Activated CD8-positive, alpha-beta memory T cell treated with anti-CD3 and anti-CD28 coated beads, Interleukin-2, amount 10 ng/mL, durations not matched to agents 7 days and 5 days (primary cell): ENCODE data around the gene NF2. TPM values are rescaled to one million over a fixed set of nuclear protein-coding genes. Genes with fewer than 3 reads are reported as not detected.
A peak's percentile ranks its signal among the peaks of the same experiment; 100 is the strongest.

Experiments used
- ATAC-seq: fragments of 150-1000 bp; cut with Tn5 transposase; one replicate; pipeline ENCODE4 v1.10.0; 2021; ENCODE audit warnings: moderate library complexity
- CTCF ChIA-PET: fragments of 350-600 bp; sonication (Branson Sonifier 250); formaldehyde crosslinking; loops from one replicate; lab custom pipeline; 2021; ENCODE audit warnings: antibody characterized with exemption; lab: Charles Lee
- DNase-seq: peaks from one replicate; pipeline ENCODE4 v3.0.0-alpha.2; 2020
- H3K27ac Mint-ChIP-seq: one replicate; pipeline ENCODE4 v1.8.0; 2021; ENCODE audit warnings: mild to moderate bottlenecking, mixed read lengths
- H3K27me3 Mint-ChIP-seq: one replicate; pipeline ENCODE4 v1.8.0; 2021; ENCODE audit warnings: mixed read lengths
- H3K36me3 Mint-ChIP-seq: one replicate; pipeline ENCODE4 v1.8.0; 2021; ENCODE audit warnings: mild to moderate bottlenecking, mixed read lengths
- H3K4me1 Mint-ChIP-seq: one replicate; pipeline ENCODE4 v1.8.0; 2021; ENCODE audit warnings: mixed read lengths
- H3K4me3 Mint-ChIP-seq: one replicate; pipeline ENCODE4 v1.8.0; 2021; ENCODE audit warnings: mild to moderate bottlenecking, moderate library complexity, mixed read lengths
- H3K9me3 Mint-ChIP-seq: one replicate; pipeline ENCODE4 v1.8.0; 2022; ENCODE audit warnings: low read depth, mixed read lengths
- total RNA-seq, 2 experiments: library from RNA; stranded (reverse); gene quantifications; one replicate each; pipeline ENCODE4 v1.2.3, GENCODE V29; 2021

The NF2 gene
- total RNA-seq, 2 experiments from 2014 or later, result 46.6 to 61.2 TPM

GRCh38 chr22:29706486-29706885 is 103.1 kb downstream of the NF2 start:
- ATAC-seq, result no peak
- no peak overlapping the region for H3K4me3 Mint-ChIP-seq
- DNase-seq, result no peak
- H3K27ac Mint-ChIP-seq, result no peak overlapping the region
- CTCF ChIA-PET, result no interaction called here
- no peaks in the 10 kb centered on the region for H3K4me1 Mint-ChIP-seq
- H3K9me3 Mint-ChIP-seq, result no peaks in the 10 kb centered on the region
- H3K27me3 Mint-ChIP-seq, result peaks cover 14% of the 10 kb centered on the region
- H3K36me3 Mint-ChIP-seq, result no peaks in the 10 kb centered on the region

GRCh38 chr22:29707010-29707409 is 103.6 kb downstream of the NF2 start:
- CTCF ChIA-PET, result no interaction called here
- H3K27me3 Mint-ChIP-seq, result peaks cover 11% of the 10 kb centered on the region

GRCh38 chr22:29707471-29707870 is 104.0 kb downstream of the NF2 start:
- no peak for ATAC-seq
- no peaks in the 10 kb centered on the region for H3K9me3 Mint-ChIP-seq
- no peak overlapping the region for H3K27ac Mint-ChIP-seq
- peaks cover 10% of the 10 kb centered on the region for H3K27me3 Mint-ChIP-seq
- H3K4me3 Mint-ChIP-seq, result no peak overlapping the region
- H3K36me3 Mint-ChIP-seq, result no peaks in the 10 kb centered on the region
- CTCF ChIA-PET, result no interaction called here
- DNase-seq, result no peak
- no peaks in the 10 kb centered on the region for H3K4me1 Mint-ChIP-seq

More at GRCh38 chr22:29707010-29707409, 103.6 kb downstream of the NF2 start:
- no peaks in the 10 kb centered on the region for H3K36me3 Mint-ChIP-seq
- no peak overlapping the region for H3K27ac Mint-ChIP-seq
- ATAC-seq (no peak), DNase-seq (no peak)
- H3K4me1 Mint-ChIP-seq, result no peaks in the 10 kb centered on the region
- H3K4me3 Mint-ChIP-seq, result no peak overlapping the region
- H3K9me3 Mint-ChIP-seq, result no peaks in the 10 kb centered on the region

- H3K36me3 Mint-ChIP-seq, result no peaks in the 10 kb centered on the region
- H3K27me3 Mint-ChIP-seq, result peaks cover 6% of the 10 kb centered on the region
- ATAC-seq, result no peak
- CTCF ChIA-PET, result no interaction called here
- H3K9me3 Mint-ChIP-seq, result no peaks in the 10 kb centered on the region
- no peak for DNase-seq
- H3K4me3 Mint-ChIP-seq, result no peak overlapping the region
- H3K4me1 Mint-ChIP-seq, result no peaks in the 10 kb centered on the region
- H3K27ac Mint-ChIP-seq, result no peak overlapping the region
Measured at GRCh38 chr22:29710193-29710592, 106.8 kb downstream of the NF2 start.

- H3K27me3 Mint-ChIP-seq, result peaks cover 7% of the 10 kb centered on the region
- no peak overlapping the region for H3K27ac Mint-ChIP-seq
- H3K4me3 Mint-ChIP-seq, result no peak overlapping the region
- no peak for ATAC-seq
- H3K9me3 Mint-ChIP-seq, result no peaks in the 10 kb centered on the region
- H3K4me1 Mint-ChIP-seq, result no peaks in the 10 kb centered on the region
- no peak for DNase-seq
- H3K36me3 Mint-ChIP-seq, result no peaks in the 10 kb centered on the region
- CTCF ChIA-PET, result no interaction called here
Measured at GRCh38 chr22:29710922-29711593, 107.6 kb downstream of the NF2 start.

GRCh38 chr22:29712119-29712518 is 108.7 kb downstream of the NF2 start:
- DNase-seq, result no peak
- Mint-ChIP-seq H3K4me3 (no peak overlapping the region), H3K27me3 (peaks cover 13% of the 10 kb centered on the region), H3K36me3 (no peaks in the 10 kb centered on the region), H3K9me3 (no peaks in the 10 kb centered on the region), H3K27ac (no peak overlapping the region), H3K4me1 (no peaks in the 10 kb centered on the region)
- ATAC-seq, result no peak
- CTCF ChIA-PET, result no interaction called here

GRCh38 chr22:29713156-29713727 is 109.8 kb downstream of the NF2 start:
- no peak for ATAC-seq
- Mint-ChIP-seq H3K4me1 (no peaks in the 10 kb centered on the region), H3K36me3 (no peaks in the 10 kb centered on the region), H3K4me3 (no peak overlapping the region), H3K27ac (no peak overlapping the region), H3K9me3 (no peaks in the 10 kb centered on the region), H3K27me3 (peaks cover 23% of the 10 kb centered on the region)
- no peak for DNase-seq
- CTCF ChIA-PET, result no interaction called here

GRCh38 chr22:29715240-29715639 is 111.8 kb downstream of the NF2 start:
- CTCF ChIA-PET, result interaction anchor here (1.7 kb wide), 1 partner anchor 290 kb away, joined by 4 read pairs; no protein-coding TSS in a partner anchor
- no peak overlapping the region for H3K27ac Mint-ChIP-seq
- DNase-seq (no peak), ATAC-seq (no peak)
- H3K36me3 Mint-ChIP-seq, result no peaks in the 10 kb centered on the region
- no peak overlapping the region for H3K4me3 Mint-ChIP-seq
- H3K9me3 Mint-ChIP-seq, result no peaks in the 10 kb centered on the region
- H3K27me3 Mint-ChIP-seq, result peaks cover 37% of the 10 kb centered on the region
- H3K4me1 Mint-ChIP-seq, result no peaks in the 10 kb centered on the region

GRCh38 chr22:29715705-29716104 is 112.3 kb downstream of the NF2 start:
- no peaks in the 10 kb centered on the region for H3K36me3 Mint-ChIP-seq

GRCh38 chr22:29716814-29717545 is 113.5 kb downstream of the NF2 start:
- CTCF ChIA-PET, result interaction anchor here (1.2 to 1.7 kb wide), 2 partner anchors 11 to 288 kb away, joined by 4 read pairs; no protein-coding TSS in a partner anchor
- Mint-ChIP-seq H3K9me3 (no peaks in the 10 kb centered on the region), H3K27ac (no peak overlapping the region), H3K36me3 (no peaks in the 10 kb centered on the region), H3K4me3 (no peak overlapping the region), H3K27me3 (peaks cover 44% of the 10 kb centered on the region), H3K4me1 (no peaks in the 10 kb centered on the region)
- peak; percentile 66 for DNase-seq
- ATAC-seq, result peak; percentile 59

More at GRCh38 chr22:29715705-29716104, 112.3 kb downstream of the NF2 start:
- H3K27ac Mint-ChIP-seq, result no peak overlapping the region
- no peak overlapping the region for H3K4me3 Mint-ChIP-seq
- DNase-seq (no peak), ATAC-seq (no peak)
- CTCF ChIA-PET, result interaction anchor here (1.7 kb wide), 1 partner anchor 290 kb away, joined by 4 read pairs; no protein-coding TSS in a partner anchor
- no peaks in the 10 kb centered on the region for H3K9me3 Mint-ChIP-seq
- H3K4me1 Mint-ChIP-seq, result no peaks in the 10 kb centered on the region
- peaks cover 37% of the 10 kb centered on the region for H3K27me3 Mint-ChIP-seq

GRCh38 chr22:29717789-29718188 is 114.4 kb downstream of the NF2 start:
- H3K27ac Mint-ChIP-seq, result no peak overlapping the region
- CTCF ChIA-PET, result interaction anchor here (0.5 to 1.2 kb wide), 2 partner anchors 10 to 46 kb away, joined by 3 to 4 read pairs; no protein-coding TSS in a partner anchor
- H3K36me3 Mint-ChIP-seq, result no peaks in the 10 kb centered on the region
- no peaks in the 10 kb centered on the region for H3K9me3 Mint-ChIP-seq
- H3K27me3 Mint-ChIP-seq, result peaks cover 44% of the 10 kb centered on the region
- H3K4me1 Mint-ChIP-seq, result no peaks in the 10 kb centered on the region
- DNase-seq, result no peak
- H3K4me3 Mint-ChIP-seq, result no peak overlapping the region
- ATAC-seq, result no peak

GRCh38 chr22:29718949-29719898 is 115.8 kb downstream of the NF2 start:
- Mint-ChIP-seq H3K36me3 (no peaks in the 10 kb centered on the region), H3K4me3 (no peak overlapping the region), H3K4me1 (no peaks in the 10 kb centered on the region), H3K27ac (no peak overlapping the region), H3K9me3 (no peaks in the 10 kb centered on the region), H3K27me3 (peaks cover 48% of the 10 kb centered on the region)
- DNase-seq (no peak), ATAC-seq (no peak)
- CTCF ChIA-PET, result no interaction called here
